ENCODE data around the gene EXOC3L4.

EXOC3L4 gene

GRCh38 chr14:103074729-103075367 lies 19.7 kb upstream of the EXOC3L4 start:
- no peak for TF ChIP-seq ZFX (IDR thresholded peaks at IDR 0.05; ENCODE audit: borderline replicate concordance)
- no peak for TF ChIP-seq CTCF (IDR thresholded peaks at IDR 0.05)
- H3K27ac ChIP-seq = no peak overlapping the region

DNA sequence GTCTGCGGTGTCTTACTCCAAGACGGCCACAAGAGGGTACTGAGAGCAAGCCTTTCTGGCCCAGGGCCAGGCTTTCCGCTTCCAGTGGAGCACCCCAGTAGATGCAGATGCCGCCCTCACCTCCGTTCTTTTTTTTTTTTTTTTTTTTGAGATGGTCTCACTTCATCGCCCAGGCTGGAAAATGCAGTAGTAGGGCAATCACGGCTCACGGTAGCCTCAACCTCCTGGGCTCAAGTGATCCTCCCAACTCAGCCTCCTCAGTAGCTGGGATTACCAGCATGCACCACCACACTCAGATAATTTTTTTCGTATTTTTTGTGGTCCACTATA lies 16.1 kb upstream of the EXOC3L4 start:
- H3K27ac ChIP-seq = no peak overlapping the region
- peak; percentile 79 for TF ChIP-seq CTCF (IDR thresholded peaks at IDR 0.05)
- TF ChIP-seq ZFX (IDR thresholded peaks at IDR 0.05; ENCODE audit: borderline replicate concordance) = no peak

- no peak for TF ChIP-seq CTCF (IDR thresholded peaks at IDR 0.05)
- no peak for TF ChIP-seq ZFX (IDR thresholded peaks at IDR 0.05; ENCODE audit: borderline replicate concordance)
- H3K27ac ChIP-seq = no peak overlapping the region
These were observed 15.5 kb upstream of the EXOC3L4 start for GRCh38 chr14:103078860-103079587.

DNA sequence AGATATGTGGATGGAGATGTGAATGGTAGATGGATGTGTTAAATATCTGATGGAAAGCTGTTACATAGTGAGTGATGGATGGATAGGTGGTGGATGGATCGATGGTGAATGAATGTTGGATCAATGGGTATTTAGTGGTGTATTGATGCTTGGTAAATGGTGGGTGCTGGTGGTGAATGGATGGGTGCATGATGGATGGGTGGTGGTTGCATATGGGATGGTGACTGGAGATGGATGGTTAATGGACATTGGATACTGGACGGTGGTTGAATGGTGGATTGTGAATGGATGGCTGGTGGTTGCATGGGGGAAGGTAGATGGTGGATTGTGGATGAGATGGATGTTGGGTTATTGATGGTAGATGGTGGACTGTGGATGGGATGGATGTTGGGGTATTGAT lies 12.6 kb upstream of the EXOC3L4 start:
- H3K27ac ChIP-seq = no peak overlapping the region
- no peak for TF ChIP-seq CTCF (IDR thresholded peaks at IDR 0.05)
- TF ChIP-seq ZFX (IDR thresholded peaks at IDR 0.05; ENCODE audit: borderline replicate concordance) = no peak

GRCh38 chr14:103084021-103084919 lies 10.3 kb upstream of the EXOC3L4 start, which contains the start of gene LBHD2:
Gene LBHD2, plus strand, starts transcription at chr14:103084210. Its CDS starts 1,803 bp downstream, at chr14:103086013.
- no peak within 1 kb of the TSS for H3K27ac ChIP-seq
- TF ChIP-seq CTCF (IDR thresholded peaks at IDR 0.05) = no peak
- no peak for TF ChIP-seq ZFX (IDR thresholded peaks at IDR 0.05; ENCODE audit: borderline replicate concordance)

GRCh38 chr14:103085106-103086091 lies 9.1 kb upstream of the EXOC3L4 start:
- TF ChIP-seq CTCF (IDR thresholded peaks at IDR 0.05) (peak; percentile 80), ZFX (IDR thresholded peaks at IDR 0.05; ENCODE audit: borderline replicate concordance) (no peak)
- H3K27ac ChIP-seq = no peak overlapping the region
